Osteoblast (primary cell): ENCODE measurements around the gene HS3ST3A1. TPM values are rescaled to one million over a fixed set of nuclear protein-coding genes. Genes with fewer than 3 reads are reported as not detected.

Source experiments
- DNase-seq: peaks from one replicate; pipeline ENCODE4 v3.0.0; 2011; ENCODE audit warnings: low spot score, mixed read lengths; ENCODE audit not compliant: insufficient read length; ENCODE audit errors: missing footprints
- H2AFZ ChIP-seq: 2 replicates; pipeline ENCODE4 v1.6.0; 2011; ENCODE audit warnings: mild to moderate bottlenecking, low read length
- H3K27ac ChIP-seq: 2 replicates; pipeline ENCODE4 v1.5.1; 2011; ENCODE audit warnings: mild to moderate bottlenecking, low read depth, low read length, moderate library complexity
- H3K27me3 ChIP-seq: 2 replicates; pipeline ENCODE4 v1.6.0; 2012; ENCODE audit warnings: mild to moderate bottlenecking, control low read depth, inconsistent platforms, low read length, moderate library complexity; ENCODE audit not compliant: insufficient read depth
- H3K36me3 ChIP-seq: 2 replicates; pipeline ENCODE4 v1.5.1; 2011; ENCODE audit warnings: mild to moderate bottlenecking, low read length, control low read depth, moderate library complexity; ENCODE audit not compliant: insufficient read depth
- H3K4me1 ChIP-seq: 2 replicates; pipeline ENCODE4 v1.5.1; 2011; ENCODE audit warnings: mild to moderate bottlenecking, low read length, control low read depth, moderate library complexity; ENCODE audit not compliant: insufficient read depth
- H3K4me2 ChIP-seq: 2 replicates; pipeline ENCODE4 v1.6.0; 2011; ENCODE audit warnings: mild to moderate bottlenecking, low read length; ENCODE audit not compliant: insufficient read depth
- H3K4me3 ChIP-seq: fragments of 200-600 bp; sonication (generic); 3 replicates; pipeline ENCODE4 v1.5.1; 2012; ENCODE audit warnings: mild to moderate bottlenecking, low read length, inconsistent platforms; ENCODE audit not compliant: insufficient read depth
- H3K79me2 ChIP-seq: 2 replicates; pipeline ENCODE4 v1.6.0; 2012; ENCODE audit warnings: mild to moderate bottlenecking, low read length, control low read depth, inconsistent platforms; ENCODE audit not compliant: insufficient read depth
- H3K9me3 ChIP-seq: 2 replicates; pipeline ENCODE4 v1.5.1; 2011; ENCODE audit warnings: low read depth, low read length, control low read depth
- H4K20me1 ChIP-seq: 2 replicates; pipeline ENCODE4 v1.6.0; 2012; ENCODE audit warnings: mild to moderate bottlenecking, low read length, control low read depth; ENCODE audit not compliant: insufficient read depth
- CTCF ChIP-seq: IDR thresholded peaks from 2 replicates; pipeline ENCODE4 v1.5.1; 2011; ENCODE audit warnings: mild to moderate bottlenecking, low read depth, low read length, moderate library complexity; ENCODE audit errors: extremely low read depth
- small RNA-seq: library from RNA; depleted of rRNA; stranded (forward); fragments of <200 nt; gene quantifications from one replicate; pipeline ENCODE3, GENCODE V24; 2012
- total RNA-seq: library from RNA; depleted of rRNA; stranded (reverse); fragments of >200 nt; gene quantifications from 2 replicates; pipeline ENCODE4 v1.2.3, GENCODE V29; 2012

The HS3ST3A1 gene
- total RNA-seq, 1 donor: 8.3 TPM

GRCh38 chr17:13460261-13461000 lies 141.3 kb downstream of the HS3ST3A1 start:
- H3K79me2 ChIP-seq: no peaks in the 10 kb centered on the region
- H4K20me1 ChIP-seq: no peaks in the 10 kb centered on the region
- no peaks in the 10 kb centered on the region for H3K9me3 ChIP-seq
- H3K36me3 ChIP-seq: no peaks in the 10 kb centered on the region
- no peak overlapping the region for H3K27ac ChIP-seq
- H3K4me2 ChIP-seq: no peak overlapping the region
- H3K27me3 ChIP-seq: no peaks in the 10 kb centered on the region
- no peak overlapping the region for H3K4me3 ChIP-seq
- no peak for DNase-seq
- H3K4me1 ChIP-seq: no peaks in the 10 kb centered on the region
- no peak for TF ChIP-seq CTCF
- no peak overlapping the region for H2AFZ ChIP-seq

GRCh38 chr17:13457783-13458182 lies 143.9 kb downstream of the HS3ST3A1 start:
- no peak overlapping the region for H3K27ac ChIP-seq
- TF ChIP-seq CTCF: no peak
- H3K4me3 ChIP-seq: no peak overlapping the region
- H3K4me1 ChIP-seq: no peaks in the 10 kb centered on the region
- no peak overlapping the region for H2AFZ ChIP-seq
- H3K36me3 ChIP-seq: no peaks in the 10 kb centered on the region
- no peaks in the 10 kb centered on the region for H3K27me3 ChIP-seq
- no peak for DNase-seq
- H3K4me2 ChIP-seq: no peak overlapping the region
- H4K20me1 ChIP-seq: no peaks in the 10 kb centered on the region
- H3K79me2 ChIP-seq: no peaks in the 10 kb centered on the region
- no peaks in the 10 kb centered on the region for H3K9me3 ChIP-seq

Small RNA genes within 50 kb of the gene (small RNA-seq; reads per million reads assigned to genes)
- not detected for gene MIR548H3
